Peyer's patch (tissue), 4 donors: Measurements from ENCODE around the gene FMN1. TPM values are rescaled to one million over a fixed set of nuclear protein-coding genes. Genes with fewer than 3 reads are reported as not detected.
"Not testable (repeated sequence)": the region's sequence is repeated elsewhere in the genome, so short reads cannot be mapped to it uniquely, and the experiment has no call there.

Experiments
- DNase-seq, 3 donors: peaks; one replicate each; pipeline ENCODE4 v3.0.0-alpha.2; 2017 to 2019
- H3K27ac ChIP-seq, 4 donors: fragments of 200-600 bp; sonication (generic); one replicate each; pipeline ENCODE4 v1.5.1; 2016 to 2019
- H3K27me3 ChIP-seq, 2 donors: fragments of 200-600 bp; sonication (generic); one replicate each; pipeline ENCODE4 v1.5.1; 2019
- H3K36me3 ChIP-seq, 3 donors: fragments of 200-600 bp; sonication (generic); one replicate each; pipeline ENCODE4 v1.5.1; 2016 to 2019
- H3K4me1 ChIP-seq, 4 donors: fragments of 200-600 bp; sonication (generic); one replicate each; pipeline ENCODE4 v1.5.1; 2016 to 2019
- H3K4me3 ChIP-seq, 4 donors: fragments of 200-600 bp; sonication (generic); 1 replicate in 3 of 4; 2 replicates in 1 of 4; pipeline ENCODE4 v1.5.1; 2016 to 2019; ENCODE audit warnings: mild to moderate bottlenecking in 1 of 4
- H3K9me3 ChIP-seq, 4 donors: fragments of 200-600 bp; sonication (generic); one replicate each; pipeline ENCODE4 v1.5.1; 2016 to 2019; ENCODE audit warnings: mild to moderate bottlenecking in 1 of 4
- POLR2A ChIP-seq, 2 donors: fragments of 450-650 bp; IDR thresholded peaks; one replicate each; pipeline ENCODE4 v1.5.1; 2017; ENCODE audit warnings: antibody characterized with exemption in 2 of 2, mild to moderate bottlenecking in 2 of 2, moderate library complexity in 2 of 2
- total RNA-seq, 4 donors: library from RNA; depleted of rRNA; stranded (reverse); fragments of >200 nt; gene quantifications; one replicate each; pipeline ENCODE4 v1.1.0, GENCODE V29; 2016
- TF ChIP-seq, protein P1 (sequence below), 6 experiments: fragments of 450-650 bp in 4 of 6; fragments of 200-600 bp in 2 of 6; sonication (generic) in 1 of 6; IDR thresholded peaks; one replicate each; pipeline ENCODE4 v1.5.1; 2017 to 2019; ENCODE audit warnings: antibody characterized with exemption in 6 of 6, mild to moderate bottlenecking in 3 of 6, moderate library complexity in 1 of 6

The FMN1 gene
- total RNA-seq, 4 donors from 2014 or later = 15.4 to 57.8 (median 29.1) TPM

DNA sequence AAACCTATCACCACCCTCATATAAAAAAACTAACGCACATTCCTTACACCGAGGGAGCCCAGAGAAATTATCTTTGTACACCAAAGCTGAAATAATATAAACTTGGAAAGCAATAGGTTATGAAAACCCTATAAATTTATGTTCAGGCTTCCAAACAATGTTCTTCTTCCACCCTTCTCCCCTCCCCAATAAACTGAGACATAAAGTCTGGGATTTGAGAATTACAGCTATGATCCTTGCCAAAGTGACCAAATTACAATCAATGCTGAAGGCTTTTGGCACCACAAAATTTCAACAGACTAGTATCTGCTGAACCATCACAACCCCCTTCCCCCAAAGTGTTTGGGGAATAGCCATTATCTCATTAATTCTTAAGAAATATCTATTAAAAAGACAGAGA is 237.8 kb downstream of the FMN1 start:
- peak overlapping the region in 1 of 4 donors; percentile 14 for H3K27ac ChIP-seq

DNA sequence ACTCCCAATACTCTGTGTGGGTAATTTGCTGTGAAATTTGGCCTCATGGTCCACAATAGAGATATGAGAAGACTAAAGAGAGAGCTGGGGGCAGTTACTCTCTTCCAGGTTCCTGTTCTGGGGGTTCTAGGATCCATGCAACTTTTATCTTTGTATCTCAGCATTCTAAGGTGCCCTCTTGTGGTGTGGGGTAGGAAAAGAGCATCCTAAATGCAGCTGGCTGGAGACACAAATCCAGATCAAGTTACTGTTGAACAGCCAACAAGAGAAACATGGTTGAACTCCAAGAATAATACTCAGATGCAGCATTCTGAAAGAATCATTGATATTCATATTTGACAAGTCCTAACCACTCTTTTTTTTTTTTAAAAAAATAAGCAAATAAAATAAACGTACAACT is 238.5 kb downstream of the FMN1 start:
- Histone ChIP-seq H3K27ac (no peak overlapping the region), H3K27me3 (no peaks in the 10 kb centered on the region), H3K36me3 (no peaks in the 10 kb centered on the region), H3K9me3 (no peaks in the 10 kb centered on the region), H3K4me1 (no peaks in the 10 kb centered on the region), H3K4me3 (no peak overlapping the region)
- DNase-seq = no peak
- no peak for TF ChIP-seq POLR2A (IDR thresholded peaks at IDR 0.05)
- TF ChIP-seq, protein P1, sequence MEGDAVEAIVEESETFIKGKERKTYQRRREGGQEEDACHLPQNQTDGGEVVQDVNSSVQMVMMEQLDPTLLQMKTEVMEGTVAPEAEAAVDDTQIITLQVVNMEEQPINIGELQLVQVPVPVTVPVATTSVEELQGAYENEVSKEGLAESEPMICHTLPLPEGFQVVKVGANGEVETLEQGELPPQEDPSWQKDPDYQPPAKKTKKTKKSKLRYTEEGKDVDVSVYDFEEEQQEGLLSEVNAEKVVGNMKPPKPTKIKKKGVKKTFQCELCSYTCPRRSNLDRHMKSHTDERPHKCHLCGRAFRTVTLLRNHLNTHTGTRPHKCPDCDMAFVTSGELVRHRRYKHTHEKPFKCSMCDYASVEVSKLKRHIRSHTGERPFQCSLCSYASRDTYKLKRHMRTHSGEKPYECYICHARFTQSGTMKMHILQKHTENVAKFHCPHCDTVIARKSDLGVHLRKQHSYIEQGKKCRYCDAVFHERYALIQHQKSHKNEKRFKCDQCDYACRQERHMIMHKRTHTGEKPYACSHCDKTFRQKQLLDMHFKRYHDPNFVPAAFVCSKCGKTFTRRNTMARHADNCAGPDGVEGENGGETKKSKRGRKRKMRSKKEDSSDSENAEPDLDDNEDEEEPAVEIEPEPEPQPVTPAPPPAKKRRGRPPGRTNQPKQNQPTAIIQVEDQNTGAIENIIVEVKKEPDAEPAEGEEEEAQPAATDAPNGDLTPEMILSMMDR (IDR thresholded peaks at IDR 0.05) = peak; percentile 8 to 27 (median 22)

More for the DNA sequence above, 237.8 kb downstream of the FMN1 start:
- Histone ChIP-seq H3K4me3 (no peak overlapping the region), H3K36me3 (no peaks in the 10 kb centered on the region), H3K4me1 (no peaks in the 10 kb centered on the region), H3K27me3 (no peaks in the 10 kb centered on the region), H3K9me3 (no peaks in the 10 kb centered on the region)
- no peak for TF ChIP-seq POLR2A (IDR thresholded peaks at IDR 0.05)
- TF ChIP-seq, protein P1 (IDR thresholded peaks at IDR 0.05) = no peak
- DNase-seq = no peak

DNA sequence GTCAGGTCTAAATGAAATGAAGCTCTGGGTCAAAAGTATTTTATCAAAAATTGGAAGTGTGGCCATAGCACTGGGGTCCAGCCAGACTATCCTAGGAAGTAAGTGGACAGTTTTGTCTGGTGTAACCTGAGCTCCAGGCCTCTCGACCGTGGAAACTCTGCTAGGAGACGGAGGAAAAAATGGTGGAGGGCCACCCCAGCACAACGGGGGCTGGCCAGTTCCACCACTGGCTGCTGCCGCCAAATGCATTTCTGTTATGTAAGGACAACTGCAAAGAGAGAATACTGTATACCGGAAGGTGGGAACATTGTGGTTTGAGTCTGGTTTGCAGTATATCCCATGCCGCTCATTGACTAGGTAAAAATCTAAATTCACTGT is 241.0 kb downstream of the FMN1 start:
- DNase-seq = no peak
- TF ChIP-seq, protein P1 (IDR thresholded peaks at IDR 0.05) = no peak
- TF ChIP-seq POLR2A (IDR thresholded peaks at IDR 0.05) = no peak
- Histone ChIP-seq H3K36me3 (no peaks in the 10 kb centered on the region), H3K9me3 (no peaks in the 10 kb centered on the region), H3K4me3 (no peak overlapping the region), H3K4me1 (no peaks in the 10 kb centered on the region), H3K27me3 (no peaks in the 10 kb centered on the region), H3K27ac (no peak overlapping the region)

DNA sequence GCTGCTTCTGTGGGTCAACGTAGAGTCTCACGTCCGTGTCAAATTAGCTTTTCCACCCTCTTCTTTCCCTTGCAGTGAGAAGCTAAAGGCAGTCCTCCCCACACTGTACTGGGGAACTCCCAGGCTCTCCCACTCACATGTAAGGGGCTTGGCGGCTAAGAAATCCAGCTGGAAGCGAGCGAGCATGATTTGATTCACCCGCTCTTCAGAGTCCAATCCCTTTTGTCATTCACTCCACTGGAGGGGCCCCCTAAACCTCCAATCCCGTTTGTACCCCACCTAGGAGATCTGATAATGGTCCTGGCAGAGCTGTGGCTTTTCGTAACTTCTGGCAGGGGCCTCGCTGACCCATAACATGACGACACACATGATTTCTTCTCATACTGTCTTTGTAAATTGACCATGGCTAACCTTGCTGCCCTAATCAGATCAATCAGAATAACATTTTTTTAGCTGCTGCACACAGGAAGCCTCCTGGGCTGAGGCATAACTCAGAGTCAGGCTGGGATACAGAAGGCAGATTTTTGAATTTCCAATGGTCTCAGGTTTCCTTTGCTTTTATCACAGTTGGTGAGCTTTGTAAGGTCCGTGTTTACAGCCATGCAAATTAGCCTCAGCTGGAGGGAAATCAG is 241.5 kb downstream of the FMN1 start:
- Histone ChIP-seq H3K4me1 (no peaks in the 10 kb centered on the region), H3K9me3 (no peaks in the 10 kb centered on the region), H3K36me3 (no peaks in the 10 kb centered on the region), H3K27me3 (no peaks in the 10 kb centered on the region), H3K4me3 (no peak overlapping the region), H3K27ac (no peak overlapping the region)
- DNase-seq = no peak
- TF ChIP-seq, protein P1 (IDR thresholded peaks at IDR 0.05) = no peak
- no peak for TF ChIP-seq POLR2A (IDR thresholded peaks at IDR 0.05)

DNA sequence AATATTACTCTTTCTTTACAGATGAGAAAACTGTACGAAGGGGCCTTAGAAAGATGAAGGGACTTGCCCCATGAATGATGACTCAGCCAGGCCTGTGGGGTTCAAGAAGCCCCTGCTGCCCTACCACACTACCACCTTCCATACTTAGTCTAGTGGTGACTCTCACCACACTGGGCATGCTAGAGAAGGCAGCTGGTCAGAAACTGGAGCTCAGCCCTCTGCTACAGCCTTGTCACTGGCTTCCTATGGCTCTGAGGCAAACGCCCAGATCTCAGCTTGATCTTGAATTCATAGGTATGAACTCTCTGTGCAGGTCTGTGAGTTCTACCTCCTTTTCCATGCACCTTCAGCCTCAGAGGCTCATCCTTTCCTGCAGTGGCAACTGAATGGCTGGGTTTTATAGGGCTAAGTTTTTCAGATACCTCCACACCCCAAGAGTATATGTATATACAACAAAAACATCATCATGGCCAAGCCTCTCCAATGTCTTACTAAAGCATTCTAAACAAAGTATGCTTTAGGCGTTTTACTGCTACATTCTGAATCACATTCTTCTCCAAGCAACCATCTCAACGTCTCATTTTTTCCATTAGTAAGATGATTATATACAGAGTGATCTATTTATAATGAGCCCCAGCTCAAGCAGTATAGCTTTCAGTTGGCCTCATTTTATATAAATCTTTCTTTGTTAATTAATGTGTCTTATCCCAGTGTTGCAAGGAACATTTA is 242.6 kb downstream of the FMN1 start:
- Histone ChIP-seq H3K27ac (no peak overlapping the region), H3K4me1 (no peaks in the 10 kb centered on the region), H3K4me3 (no peak overlapping the region), H3K27me3 (no peaks in the 10 kb centered on the region), H3K36me3 (no peaks in the 10 kb centered on the region), H3K9me3 (no peaks in the 10 kb centered on the region)
- TF ChIP-seq, protein P1 (IDR thresholded peaks at IDR 0.05) = no peak
- no peak for TF ChIP-seq POLR2A (IDR thresholded peaks at IDR 0.05)
- no peak for DNase-seq

DNA sequence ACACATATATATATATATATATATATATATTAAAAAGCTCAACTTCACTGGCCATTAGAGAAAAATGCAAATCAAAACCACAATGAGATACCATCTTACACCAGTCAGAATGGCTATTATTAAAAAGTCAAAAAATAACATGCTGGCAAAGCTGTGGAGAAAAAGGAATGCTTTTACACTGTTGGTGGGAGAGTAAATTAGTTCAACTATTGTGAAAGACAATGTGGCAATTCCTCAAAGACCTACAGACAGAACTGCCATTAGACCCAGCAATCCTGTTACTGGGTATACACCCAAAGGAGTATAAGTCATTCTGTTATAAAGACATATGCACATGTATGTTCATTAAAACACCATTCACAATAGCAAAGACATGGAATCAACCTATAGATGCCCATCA is 244.5 kb downstream of the FMN1 start:
- not testable (repeated sequence) for H3K27ac ChIP-seq, H3K4me3 ChIP-seq, DNase-seq, H3K4me1 ChIP-seq, H3K9me3 ChIP-seq, H3K27me3 ChIP-seq, H3K36me3 ChIP-seq
